Activated CD8-positive, alpha-beta memory T cell treated with anti-CD3 and anti-CD28 coated beads for 4 hours (primary cell): ENCODE measurements around the gene SYPL2.
A peak's percentile ranks its signal among the peaks of the same experiment; 100 is the strongest.

Experiments
- DNase-seq, 2 donors: peaks; one replicate each; pipeline ENCODE4 v3.0.0-alpha.2; 2020; ENCODE audit warnings: low read depth in 2 of 2

Gene SYPL2

DNA sequence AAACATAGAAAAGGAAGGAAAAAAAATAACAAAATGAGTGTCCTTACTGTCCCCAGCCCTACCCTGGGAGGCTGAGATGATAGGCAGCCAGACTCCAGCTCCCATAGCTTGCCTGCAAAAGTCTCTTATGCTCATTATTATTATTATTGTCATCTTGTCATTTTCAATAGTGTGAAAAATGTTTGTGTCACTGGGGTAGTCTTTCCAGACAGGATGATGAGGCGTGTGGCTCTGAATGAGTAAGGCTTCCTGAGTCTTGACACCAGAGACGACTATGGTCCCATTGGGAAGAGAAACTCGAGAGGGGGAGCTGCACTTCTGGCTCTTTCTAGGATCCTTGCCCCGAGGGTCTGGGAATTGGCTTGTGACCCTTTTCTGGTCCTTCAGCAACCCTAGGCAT, 26.4 kb downstream of the SYPL2 start:
- DNase-seq, result no peak

DNA sequence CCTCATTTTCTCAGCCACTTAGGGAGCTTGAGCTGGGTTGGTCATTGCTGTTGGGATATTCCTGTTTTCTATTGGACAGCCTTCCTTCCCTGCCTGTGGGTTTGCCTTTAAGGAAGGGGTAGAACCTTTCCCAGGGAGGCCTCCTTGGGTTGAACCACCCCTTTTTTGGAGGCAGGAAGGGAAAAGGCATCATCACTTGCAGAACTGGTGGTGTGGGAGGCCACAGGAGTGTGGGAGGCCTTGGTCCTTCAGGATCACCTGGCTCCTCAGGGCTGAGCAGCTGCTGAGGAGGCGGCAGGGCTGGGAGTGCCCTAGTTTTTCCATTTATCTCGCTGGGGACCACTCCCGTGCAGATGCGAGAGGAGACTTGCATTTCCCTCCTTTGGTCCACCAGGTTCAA, 26.9 kb downstream of the SYPL2 start:
- no peak for DNase-seq

DNA sequence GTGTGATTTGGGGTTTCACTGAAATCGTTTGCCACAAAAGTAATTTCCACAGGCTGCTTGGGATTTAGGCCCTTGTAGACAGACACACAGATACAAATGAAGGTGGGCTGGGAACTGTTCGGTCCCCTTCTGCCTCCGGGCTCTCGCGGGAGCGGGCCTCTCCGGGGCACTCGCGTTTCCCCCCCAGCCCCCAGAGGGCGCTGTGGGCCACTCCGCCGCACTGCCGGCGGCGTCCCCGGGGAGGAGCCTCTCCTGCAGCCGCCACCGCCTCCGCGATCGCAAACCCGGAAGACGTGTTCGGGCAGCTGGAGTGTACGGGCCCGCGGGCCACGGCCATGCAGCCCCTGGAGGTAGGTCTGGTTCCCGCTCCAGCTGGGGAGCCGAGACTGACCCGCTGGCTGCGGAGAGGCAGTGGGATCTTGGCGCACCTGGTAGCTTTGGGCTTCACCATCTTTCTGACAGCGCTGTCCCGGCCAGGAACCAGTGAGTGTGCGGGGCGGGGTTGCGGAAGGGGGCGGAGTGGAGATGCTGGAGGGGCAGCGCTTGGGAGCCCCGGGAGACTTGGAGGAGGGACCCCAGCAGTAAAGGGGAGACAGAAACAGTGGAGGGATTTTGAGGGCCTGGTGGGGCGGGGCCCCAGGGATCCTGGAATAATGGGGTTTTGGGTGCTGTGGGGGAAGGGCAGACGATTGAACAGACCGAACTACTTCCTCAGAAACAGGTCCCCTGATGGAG, 27.6 kb downstream of the SYPL2 start, which contains the start of gene CYB561D1:
Gene CYB561D1 (plus strand): TSS at position 290 of the 735 bp plus-strand sequence. CDS start 46 bp downstream, at position 336.
- DNase-seq, result peak; percentile 73 to 83

- no peak for DNase-seq
These were observed 29.4 kb downstream of the SYPL2 start for GRCh38 chr1:109495738-109496137.

DNA sequence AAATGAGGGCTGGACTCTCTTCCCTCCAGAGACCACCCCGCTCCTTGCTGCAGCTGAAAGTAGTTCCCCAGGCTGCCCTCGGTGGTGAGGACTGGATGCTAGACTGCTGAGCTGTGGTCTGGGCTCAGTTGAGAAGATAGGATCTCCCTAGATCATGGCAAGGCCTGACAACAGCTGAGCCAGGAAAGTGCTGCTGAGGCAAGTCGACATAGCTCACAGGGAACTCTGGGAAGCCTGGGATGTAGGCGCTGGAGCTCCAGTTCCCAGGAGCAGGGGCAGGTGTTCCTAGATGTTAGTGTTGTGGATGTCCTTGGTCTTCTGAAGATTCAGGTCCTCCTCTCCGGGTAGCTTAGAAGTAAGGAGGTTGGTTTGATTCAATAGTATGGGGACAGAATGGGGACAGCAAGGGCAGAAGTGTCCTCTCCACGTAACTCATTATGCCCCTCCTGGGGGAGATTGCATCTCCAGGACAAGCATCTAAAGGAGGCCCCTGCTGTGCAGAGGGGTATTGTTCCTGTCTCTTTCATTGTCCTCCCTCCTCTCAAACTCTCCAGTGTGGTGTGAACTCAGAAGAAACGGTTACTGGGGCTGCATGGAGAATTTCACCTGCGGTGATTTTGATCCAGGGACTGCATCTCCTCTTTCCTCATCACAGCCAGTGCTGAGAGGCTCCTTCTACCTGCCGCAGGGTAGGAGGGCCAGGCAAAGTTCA, 31.3 kb downstream of the SYPL2 start:
- no peak for DNase-seq

- no peak for DNase-seq
These were observed 31.9 kb downstream of the SYPL2 start for GRCh38 chr1:109498161-109498801.

GRCh38 chr1:109499081-109499480, 32.7 kb downstream of the SYPL2 start:
- DNase-seq, result no peak

GRCh38 chr1:109499661-109500536, 33.6 kb downstream of the SYPL2 start:
- DNase-seq, result no peak

DNA sequence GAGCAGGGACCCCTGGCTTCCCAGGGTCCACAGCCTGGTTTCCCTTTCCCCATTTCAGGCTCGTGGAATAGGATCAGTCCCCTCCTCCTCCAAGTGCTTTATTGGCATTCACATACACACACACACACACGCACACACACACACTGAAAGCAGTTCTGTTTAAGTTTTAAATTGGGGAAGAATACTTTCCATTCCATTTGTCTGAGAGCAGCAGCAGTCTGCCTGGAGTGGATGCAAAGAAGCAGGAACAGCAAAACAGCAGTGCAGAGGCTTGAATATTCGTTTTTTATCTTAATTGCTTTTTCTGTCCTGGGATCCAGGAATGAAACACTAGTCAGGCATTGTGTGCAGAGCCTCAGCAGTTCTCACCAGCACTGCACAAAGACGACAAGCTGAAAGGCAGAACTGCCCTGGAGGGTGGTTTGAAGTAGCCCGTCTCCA, 34.6 kb downstream of the SYPL2 start:
- DNase-seq, result no peak

DNA sequence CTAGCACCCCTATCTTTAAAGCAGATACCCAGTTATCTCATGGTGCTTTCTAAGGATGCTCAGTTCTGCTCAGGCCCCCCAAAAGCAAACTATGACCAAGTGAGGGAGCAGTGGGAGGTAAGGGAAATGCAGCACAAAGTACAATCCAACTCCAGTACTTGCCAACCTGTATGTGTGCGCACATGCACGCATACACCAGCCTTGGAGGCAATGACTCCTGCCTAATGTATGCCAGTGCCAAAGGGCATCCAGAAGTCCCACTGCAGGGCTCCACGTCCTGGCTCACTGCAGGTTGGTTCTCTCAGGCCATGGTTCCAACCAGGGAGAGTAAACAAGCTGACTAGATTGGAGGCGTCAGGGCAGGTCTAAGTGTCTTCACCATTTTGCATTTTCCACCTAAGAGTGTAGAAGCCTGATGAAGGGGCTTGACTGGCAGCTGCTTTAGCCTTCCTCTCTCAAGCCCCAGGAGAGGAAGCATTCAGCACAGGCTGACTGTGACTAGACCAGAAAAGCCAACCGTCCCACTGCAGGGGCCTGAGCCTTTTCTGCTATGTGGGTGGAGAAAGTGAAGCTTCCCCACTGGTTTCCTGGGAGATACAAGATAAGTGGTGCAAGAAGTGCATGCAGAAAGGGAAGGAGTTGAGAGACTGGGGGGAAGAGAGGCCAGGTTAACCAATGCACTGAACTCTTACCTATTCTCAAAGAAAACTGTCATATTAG, 35.5 kb downstream of the SYPL2 start:
- no peak for DNase-seq

GRCh38 chr1:109502364-109502851, 36.1 kb downstream of the SYPL2 start:
- DNase-seq, result peak in 1 of 2 donors; percentile 35

- DNase-seq, result no peak
These were observed 37.6 kb downstream of the SYPL2 start for GRCh38 chr1:109503935-109504334.

GRCh38 chr1:109504974-109505373, 38.6 kb downstream of the SYPL2 start:
- DNase-seq, result no peak

DNA sequence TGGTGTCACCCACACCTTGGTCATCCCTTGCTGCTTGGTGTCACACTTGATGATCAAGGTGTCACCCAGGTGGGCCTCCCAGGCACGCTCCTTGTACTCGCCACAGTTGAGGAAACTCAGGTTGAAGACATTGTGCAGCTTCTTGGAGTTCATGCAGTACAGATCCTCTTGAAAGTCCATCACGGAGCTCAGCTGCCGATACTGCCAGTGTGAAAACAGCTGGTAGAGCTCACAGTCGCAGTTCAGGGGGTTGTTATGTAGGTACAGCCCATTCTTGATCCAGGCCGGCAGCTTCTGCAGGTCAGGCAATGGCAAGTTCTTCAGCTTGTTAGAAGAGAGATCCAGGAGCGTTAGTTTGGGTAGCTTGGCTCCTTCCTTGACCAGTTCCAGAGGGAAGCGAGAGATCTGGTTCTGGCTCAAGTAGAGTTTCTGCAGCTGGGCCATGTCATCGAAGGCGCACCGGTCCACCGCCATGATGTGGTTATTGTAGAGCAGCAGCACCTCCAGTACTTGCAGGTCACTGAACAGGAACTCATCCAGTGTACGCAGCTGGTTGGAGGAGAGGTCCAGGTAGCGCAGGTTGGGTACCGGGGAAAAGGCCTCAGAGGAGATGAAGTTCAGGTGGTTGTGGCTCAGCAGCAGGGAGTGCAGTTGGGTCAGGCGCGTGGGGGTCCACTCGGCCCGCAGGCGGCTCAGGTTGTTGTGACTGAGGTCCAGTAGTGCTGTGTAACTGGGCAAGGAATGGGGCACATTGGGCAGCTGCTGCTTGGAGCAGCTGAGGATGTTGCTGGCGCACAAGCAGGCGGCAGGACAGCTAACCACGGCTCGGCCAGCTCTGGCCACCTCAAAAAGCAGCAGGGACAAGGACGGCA, 41.9 kb downstream of the SYPL2 start:
- no peak for DNase-seq

DNA sequence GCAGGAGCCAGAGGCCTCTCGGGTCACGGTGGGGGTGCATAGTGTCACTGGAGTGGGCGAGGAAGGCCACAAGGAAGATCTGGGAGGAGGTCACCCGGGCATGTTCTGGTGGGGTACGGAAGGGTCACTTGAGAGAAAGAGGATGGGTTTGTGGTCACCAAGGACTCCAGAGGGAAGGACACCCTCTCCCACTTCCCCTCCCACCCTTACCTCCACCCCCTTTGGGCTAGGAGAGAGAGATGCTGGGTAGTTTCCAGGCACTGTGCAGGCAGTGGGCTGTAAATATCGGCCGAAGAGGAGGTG, 42.5 kb downstream of the SYPL2 start:
- DNase-seq, result no peak

GRCh38 chr1:109509176-109510134, 43.1 kb downstream of the SYPL2 start, which contains the start of gene AMIGO1:
TSS of gene AMIGO1 (minus strand) at chr1:109509727. CDS start at chr1:109508912, 815 bp downstream.
- DNase-seq, result peak in 1 of 2 donors; percentile 38

GRCh38 chr1:109513110-109513710, 46.9 kb downstream of the SYPL2 start:
- DNase-seq, result no peak

- DNase-seq, result no peak
These were observed 48.5 kb downstream of the SYPL2 start for GRCh38 chr1:109514846-109515245.
